Hepatocyte (in vitro differentiated cells): ENCODE data around the gene FTSJ1. TPM values are rescaled to one million over a fixed set of nuclear protein-coding genes. Genes with fewer than 3 reads are reported as not detected.
A peak's percentile ranks its signal among the peaks of the same experiment; 100 is the strongest.

Source experiments
- DNase-seq: peaks from one replicate; pipeline ENCODE4 v3.0.0-alpha.2; 2016; ENCODE audit warnings: low spot score
- H2AFZ ChIP-seq: fragments of 200-600 bp; sonication (generic); 2 replicates; pipeline ENCODE4 v1.6.0; 2016; ENCODE audit warnings: antibody characterized with exemption, mild to moderate bottlenecking
- H3K27ac ChIP-seq: fragments of 200-600 bp; sonication (generic); 2 replicates; pipeline ENCODE4 v1.5.1; 2016; ENCODE audit warnings: mild to moderate bottlenecking
- H3K27me3 ChIP-seq: fragments of 200-600 bp; sonication (generic); 2 replicates; pipeline ENCODE4 v1.6.1; 2016
- H3K36me3 ChIP-seq: fragments of 200-600 bp; sonication (generic); replicated peaks from 2 replicates; pipeline ENCODE4 v1.5.1; 2016; ENCODE audit warnings: low read depth; ENCODE audit not compliant: insufficient read depth
- H3K4me1 ChIP-seq: fragments of 200-600 bp; sonication (generic); 2 replicates; pipeline ENCODE4 v1.5.1; 2016; ENCODE audit warnings: mild to moderate bottlenecking, moderate library complexity; ENCODE audit not compliant: insufficient read depth
- H3K4me2 ChIP-seq: fragments of 200-600 bp; sonication (generic); 2 replicates; pipeline ENCODE4 v1.6.0; 2016
- H3K4me3 ChIP-seq: fragments of 200-600 bp; sonication (generic); 2 replicates; pipeline ENCODE4 v1.5.1; 2016; ENCODE audit warnings: mild to moderate bottlenecking
- H3K79me2 ChIP-seq: fragments of 200-600 bp; sonication (generic); 2 replicates; pipeline ENCODE4 v1.6.0; 2017; ENCODE audit warnings: mild to moderate bottlenecking
- H3K9me2 ChIP-seq: fragments of 200-600 bp; sonication (generic); replicated peaks from 2 replicates; pipeline ENCODE4 v1.6.0; 2017; ENCODE audit warnings: mild to moderate bottlenecking; ENCODE audit not compliant: insufficient read depth
- H3K9me3 ChIP-seq: fragments of 200-600 bp; sonication (generic); 2 replicates; pipeline ENCODE4 v1.5.1; 2016; ENCODE audit warnings: low read depth, mild to moderate bottlenecking
- H4K20me1 ChIP-seq: fragments of 200-600 bp; sonication (generic); 2 replicates; pipeline ENCODE4 v1.6.0; 2016; ENCODE audit warnings: mild to moderate bottlenecking; ENCODE audit not compliant: insufficient read depth, poor library complexity, severe bottlenecking
- CTCF ChIP-seq: fragments of 200-600 bp; sonication (generic); IDR thresholded peaks from 2 replicates; pipeline ENCODE4 v1.5.1; 2016; ENCODE audit warnings: antibody characterized with exemption, mild to moderate bottlenecking; ENCODE audit not compliant: poor library complexity
- EZH2 ChIP-seq: fragments of 200-600 bp; sonication (generic); IDR thresholded peaks from 2 replicates; pipeline ENCODE4 v1.6.1; 2016; ENCODE audit warnings: antibody characterized with exemption, mild to moderate bottlenecking, borderline replicate concordance
- EZH2phosphoT487 ChIP-seq: fragments of 200-600 bp; sonication (generic); IDR thresholded peaks from one replicate; pipeline ENCODE4 v1.6.1; 2018; ENCODE audit warnings: antibody characterized with exemption, mild to moderate bottlenecking, low read depth, moderate library complexity; ENCODE audit not compliant: unreplicated experiment, severe bottlenecking
- whole genome bisulfite sequencing: methylation state at CpG from one replicate; pipeline ENCODE4 v1.1.6; 2016; ENCODE audit warnings: low lambda C conversion rate; ENCODE audit errors: missing lambda C conversion rate; 5-methylcytosine and 5-hydroxymethylcytosine counted together
- polyA plus RNA-seq: library from polyadenylated mRNA; unstranded; fragments of >200 nt; fragmentation: Nextera tagmentation; extraction: Ambion mirVana; gene quantifications from 2 replicates; pipeline ENCODE4 v1.2.1, GENCODE V29; 2016
- total RNA-seq: library from RNA; depleted of rRNA; stranded (reverse); fragments of >200 nt; gene quantifications from 2 replicates; pipeline ENCODE4 v1.2.3, GENCODE V29; 2014

FTSJ1 gene
- total and polyA plus RNA-seq, 2 experiments from 2014 or later = 38.4 to 43.8 TPM

GRCh38 chrX:48532161-48532560 lies 56.2 kb downstream of the FTSJ1 start:
- H4K20me1 ChIP-seq = no peaks in the 10 kb centered on the region
- no peaks in the 10 kb centered on the region for H3K9me3 ChIP-seq
- DNase-seq = no peak
- no peaks in the 10 kb centered on the region for H3K27me3 ChIP-seq
- H3K9me2 ChIP-seq = no peaks in the 10 kb centered on the region
- H2AFZ ChIP-seq = no peak overlapping the region
- H3K79me2 ChIP-seq = no peaks in the 10 kb centered on the region
- 81% methylated on average over 1 of the region's 1 CpG for WGBS
- no peaks in the 10 kb centered on the region for H3K36me3 ChIP-seq
- peak overlapping the region; percentile 83 for H3K27ac ChIP-seq
- no peak overlapping the region for H3K4me2 ChIP-seq
- no peaks in the 10 kb centered on the region for H3K4me1 ChIP-seq
- H3K4me3 ChIP-seq = no peak overlapping the region
- no peak for TF ChIP-seq EZH2

GRCh38 chrX:48533165-48533564 lies 57.2 kb downstream of the FTSJ1 start:
- no peak for DNase-seq
- no peaks in the 10 kb centered on the region for H3K36me3 ChIP-seq
- no peaks in the 10 kb centered on the region for H3K4me1 ChIP-seq
- H3K4me2 ChIP-seq = no peak overlapping the region
- H3K27ac ChIP-seq = no peak overlapping the region
- TF ChIP-seq EZH2phosphoT487 (no peak), EZH2 (no peak), CTCF (no peak)
- no peak overlapping the region for H3K4me3 ChIP-seq
- H3K9me3 ChIP-seq = no peaks in the 10 kb centered on the region
- H2AFZ ChIP-seq = no peak overlapping the region
- H3K27me3 ChIP-seq = no peaks in the 10 kb centered on the region
- H4K20me1 ChIP-seq = no peaks in the 10 kb centered on the region
- no peaks in the 10 kb centered on the region for H3K79me2 ChIP-seq
- H3K9me2 ChIP-seq = no peaks in the 10 kb centered on the region
- WGBS = 96% methylated on average over 2 of the region's 3 CpGs

Other genes with a start within 250 kb of the FTSJ1 start
- gene SSX1, start 220.8 kb upstream of the FTSJ1 start, total RNA-seq = not detected in 2 replicates
- gene SSX1, start 220.8 kb upstream of the FTSJ1 start, polyA plus RNA-seq = not detected in 2 replicates
- gene SSX3, start 119.5 kb upstream of the FTSJ1 start, total RNA-seq = not detected in 2 replicates
- gene SSX3, start 119.5 kb upstream of the FTSJ1 start, polyA plus RNA-seq = not detected in 2 replicates
- gene SSX4, start 92.7 kb upstream of the FTSJ1 start, total RNA-seq = not detected in 2 replicates
- gene SSX4, start 92.7 kb upstream of the FTSJ1 start, polyA plus RNA-seq = not detected in 2 replicates
- not detected in 2 replicates for gene SSX4B, start 64.2 kb upstream of the FTSJ1 start, total RNA-seq
- not detected in 2 replicates for gene SSX4B, start 64.2 kb upstream of the FTSJ1 start, polyA plus RNA-seq
- 17.8 and 24.0 TPM in 2 replicates for gene SLC38A5, start 5.9 kb upstream of the FTSJ1 start, total RNA-seq
- 14.5 and 23.4 TPM in 2 replicates for gene SLC38A5, start 5.9 kb upstream of the FTSJ1 start, polyA plus RNA-seq
- gene PORCN, start 32.8 kb downstream of the FTSJ1 start, total RNA-seq = 3.8 and 12.8 TPM in 2 replicates
- gene PORCN, start 32.8 kb downstream of the FTSJ1 start, polyA plus RNA-seq = 7.6 and 7.9 TPM in 2 replicates
- gene EBP, start 45.6 kb downstream of the FTSJ1 start, total RNA-seq = 225 and 235 TPM in 2 replicates
- 286 and 390 TPM in 2 replicates for gene EBP, start 45.6 kb downstream of the FTSJ1 start, polyA plus RNA-seq
- gene TBC1D25, start 63.5 kb downstream of the FTSJ1 start, total RNA-seq = 3.0 and 4.5 TPM in 2 replicates
- gene TBC1D25, start 63.5 kb downstream of the FTSJ1 start, polyA plus RNA-seq = 11.0 and 11.2 TPM in 2 replicates
- 98.6 and 135 TPM in 2 replicates for gene RBM3, start 98.3 kb downstream of the FTSJ1 start, total RNA-seq
- 64.8 and 102 TPM in 2 replicates for gene RBM3, start 98.3 kb downstream of the FTSJ1 start, polyA plus RNA-seq
- gene WDR13, start 121.3 kb downstream of the FTSJ1 start, total RNA-seq = 76.9 and 117 TPM in 2 replicates
- gene WDR13, start 121.3 kb downstream of the FTSJ1 start, polyA plus RNA-seq = 158 and 167 TPM in 2 replicates
- 0.32 TPM in 1 of 2 replicates, not detected in the other for gene WAS, start 207.6 kb downstream of the FTSJ1 start, total RNA-seq
- gene WAS, start 207.6 kb downstream of the FTSJ1 start, polyA plus RNA-seq = 0.73 and 2.4 TPM in 2 replicates
- 2.9 and 3.1 TPM in 2 replicates for gene SUV39H1, start 220.5 kb downstream of the FTSJ1 start, total RNA-seq
- 5.3 and 9.1 TPM in 2 replicates for gene SUV39H1, start 220.5 kb downstream of the FTSJ1 start, polyA plus RNA-seq